MM.1S (cell line): ENCODE results near the gene CENPH.

ENCODE experiments used
- DNase-seq: peaks from one replicate; pipeline ENCODE4 v3.0.0-alpha.2; 2015
- H2AFZ ChIP-seq: fragments of 300-600 bp; sonication (generic); 2 replicates; pipeline ENCODE4 v1.6.0; 2016; ENCODE audit warnings: antibody characterized with exemption, low read length
- H3F3A ChIP-seq: fragments of 300-600 bp; sonication (generic); 2 replicates; pipeline ENCODE4 v1.6.1; 2016; ENCODE audit warnings: mild to moderate bottlenecking, antibody characterized with exemption, low read length, moderate library complexity, mixed read lengths; ENCODE audit not compliant: insufficient read depth
- H3K27ac ChIP-seq: fragments of 300-600 bp; sonication (generic); 2 replicates; pipeline ENCODE4 v1.5.1; 2016; ENCODE audit warnings: mild to moderate bottlenecking, low read length
- H3K27me3 ChIP-seq: fragments of 300-600 bp; sonication (generic); replicated peaks from 2 replicates; pipeline ENCODE4 v1.6.0; 2016; ENCODE audit warnings: low read length; ENCODE audit not compliant: insufficient read depth
- H3K36me3 ChIP-seq: fragments of 300-600 bp; sonication (generic); replicated peaks from 2 replicates; pipeline ENCODE4 v1.6.1; 2016; ENCODE audit warnings: mild to moderate bottlenecking, low read length, mixed read lengths; ENCODE audit not compliant: insufficient read depth
- H3K4me1 ChIP-seq: fragments of 300-600 bp; sonication (generic); 2 replicates; pipeline ENCODE4 v1.6.1; 2016; ENCODE audit warnings: low read length, mixed read lengths
- H3K4me2 ChIP-seq: fragments of 300-600 bp; sonication (generic); 2 replicates; pipeline ENCODE4 v1.6.0; 2016; ENCODE audit warnings: low read depth, low read length
- H3K4me3 ChIP-seq: fragments of 300-600 bp; sonication (generic); 2 replicates; pipeline ENCODE4 v1.5.1; 2016; ENCODE audit warnings: low read length, mixed read lengths
- H3K79me2 ChIP-seq: fragments of 300-600 bp; sonication (generic); 2 replicates; pipeline ENCODE4 v1.6.1; 2016; ENCODE audit warnings: mixed run types, low read length, mixed read lengths
- H3K9ac ChIP-seq: fragments of 300-600 bp; sonication (generic); 2 replicates; pipeline ENCODE4 v1.6.1; 2016; ENCODE audit warnings: low read length, mixed read lengths
- H3K9me2 ChIP-seq: fragments of 300-600 bp; sonication (generic); replicated peaks from 2 replicates; pipeline ENCODE4 v1.6.1; 2016; ENCODE audit warnings: mild to moderate bottlenecking, low read length, mixed read lengths; ENCODE audit not compliant: insufficient read depth
- H3K9me3 ChIP-seq: fragments of 300-600 bp; sonication (generic); replicated peaks from 2 replicates; pipeline ENCODE4 v1.6.1; 2016; ENCODE audit warnings: mild to moderate bottlenecking, low read length, mixed read lengths; ENCODE audit not compliant: insufficient read depth
- H4K20me1 ChIP-seq: fragments of 300-600 bp; sonication (generic); 2 replicates; pipeline ENCODE4 v1.6.1; 2016; ENCODE audit warnings: mild to moderate bottlenecking, low read length, moderate library complexity, mixed read lengths; ENCODE audit not compliant: insufficient read depth
- EZH2 ChIP-seq: fragments of 300-600 bp; sonication (generic); optimal IDR thresholded peaks from 2 replicates; pipeline ENCODE3; 2017; ENCODE audit warnings: low read depth, mild to moderate bottlenecking, antibody characterized with exemption, low read length, mixed read lengths
- EZH2phosphoT487 ChIP-seq: fragments of 300-600 bp; sonication (generic); IDR thresholded peaks from 2 replicates; pipeline ENCODE4 v1.6.1; 2018; ENCODE audit warnings: antibody characterized with exemption, low read length
- TF ChIP-seq, protein P1 (sequence below): fragments of 300-600 bp; sonication (generic); IDR thresholded peaks from 2 replicates; pipeline ENCODE4 v1.5.1; 2016; ENCODE audit warnings: antibody characterized with exemption, low read length, mixed read lengths

Gene CENPH

DNA sequence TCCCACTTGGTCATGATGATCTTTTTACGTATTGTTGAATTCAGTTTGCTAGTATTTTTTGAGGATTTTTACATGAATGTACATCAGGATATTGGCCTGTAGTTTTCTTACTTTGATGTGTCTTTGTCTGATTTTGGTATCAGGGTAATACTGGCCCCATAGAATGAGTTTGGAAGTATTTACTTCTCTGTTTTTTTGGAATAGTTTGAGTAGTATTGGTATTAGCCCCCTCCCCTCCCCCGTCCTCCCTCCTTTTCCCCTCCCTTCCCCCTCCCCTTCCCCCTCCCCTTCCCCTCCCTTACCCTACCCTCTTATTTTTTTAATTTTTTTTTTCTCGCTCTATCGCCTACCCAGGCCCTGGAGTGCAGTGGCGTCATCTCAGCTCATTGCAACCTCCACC, 55.6 kb downstream of the CENPH start:
- Histone ChIP-seq H4K20me1 (no peaks in the 10 kb centered on the region), H3K27me3 (no peaks in the 10 kb centered on the region), H3K9me3 (no peaks in the 10 kb centered on the region), H3K4me2 (no peak overlapping the region), H3K9ac (no peak overlapping the region), H3K4me3 (no peak overlapping the region), H2AFZ (no peak overlapping the region), H3K4me1 (no peaks in the 10 kb centered on the region), H3K79me2 (peaks cover 89% of the 10 kb centered on the region), H3K36me3 (no peaks in the 10 kb centered on the region), H3K27ac (no peak overlapping the region), H3K9me2 (no peaks in the 10 kb centered on the region), H3F3A (no peaks in the 10 kb centered on the region)
- no peak for DNase-seq
- TF ChIP-seq, protein P1, sequence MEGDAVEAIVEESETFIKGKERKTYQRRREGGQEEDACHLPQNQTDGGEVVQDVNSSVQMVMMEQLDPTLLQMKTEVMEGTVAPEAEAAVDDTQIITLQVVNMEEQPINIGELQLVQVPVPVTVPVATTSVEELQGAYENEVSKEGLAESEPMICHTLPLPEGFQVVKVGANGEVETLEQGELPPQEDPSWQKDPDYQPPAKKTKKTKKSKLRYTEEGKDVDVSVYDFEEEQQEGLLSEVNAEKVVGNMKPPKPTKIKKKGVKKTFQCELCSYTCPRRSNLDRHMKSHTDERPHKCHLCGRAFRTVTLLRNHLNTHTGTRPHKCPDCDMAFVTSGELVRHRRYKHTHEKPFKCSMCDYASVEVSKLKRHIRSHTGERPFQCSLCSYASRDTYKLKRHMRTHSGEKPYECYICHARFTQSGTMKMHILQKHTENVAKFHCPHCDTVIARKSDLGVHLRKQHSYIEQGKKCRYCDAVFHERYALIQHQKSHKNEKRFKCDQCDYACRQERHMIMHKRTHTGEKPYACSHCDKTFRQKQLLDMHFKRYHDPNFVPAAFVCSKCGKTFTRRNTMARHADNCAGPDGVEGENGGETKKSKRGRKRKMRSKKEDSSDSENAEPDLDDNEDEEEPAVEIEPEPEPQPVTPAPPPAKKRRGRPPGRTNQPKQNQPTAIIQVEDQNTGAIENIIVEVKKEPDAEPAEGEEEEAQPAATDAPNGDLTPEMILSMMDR: no peak
- TF ChIP-seq EZH2phosphoT487 (no peak), EZH2 (no peak)

DNA sequence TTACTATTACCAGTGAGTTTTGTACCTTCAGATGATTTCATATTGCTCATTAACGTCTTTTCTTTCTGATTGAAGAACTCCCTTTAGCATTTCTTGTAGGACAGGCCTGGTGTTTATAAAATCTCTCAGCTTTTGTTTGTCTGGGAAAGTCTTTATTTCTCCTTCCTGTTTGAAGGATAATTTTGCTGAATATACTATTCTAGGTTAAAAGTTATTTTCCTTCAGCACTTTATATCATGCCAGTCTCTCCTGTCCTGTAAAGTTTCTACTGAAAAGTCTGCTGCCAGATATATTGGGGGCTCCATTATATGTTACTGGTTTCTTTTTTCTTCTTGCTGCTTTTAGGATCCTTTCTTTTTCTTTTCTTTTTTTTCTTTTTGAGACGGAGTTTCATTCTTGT, 58.6 kb downstream of the CENPH start:
- Histone ChIP-seq H3F3A (no peaks in the 10 kb centered on the region), H3K27ac (no peak overlapping the region), H3K9ac (no peak overlapping the region), H3K9me3 (no peaks in the 10 kb centered on the region), H3K79me2 (peaks cover 77% of the 10 kb centered on the region), H4K20me1 (no peaks in the 10 kb centered on the region), H3K4me3 (no peak overlapping the region), H3K4me1 (no peaks in the 10 kb centered on the region), H3K36me3 (no peaks in the 10 kb centered on the region), H3K4me2 (no peak overlapping the region), H3K9me2 (no peaks in the 10 kb centered on the region), H2AFZ (no peak overlapping the region), H3K27me3 (no peaks in the 10 kb centered on the region)
- TF ChIP-seq EZH2phosphoT487 (no peak), EZH2 (no peak)
- TF ChIP-seq, protein P1: no peak
- DNase-seq: no peak

DNA sequence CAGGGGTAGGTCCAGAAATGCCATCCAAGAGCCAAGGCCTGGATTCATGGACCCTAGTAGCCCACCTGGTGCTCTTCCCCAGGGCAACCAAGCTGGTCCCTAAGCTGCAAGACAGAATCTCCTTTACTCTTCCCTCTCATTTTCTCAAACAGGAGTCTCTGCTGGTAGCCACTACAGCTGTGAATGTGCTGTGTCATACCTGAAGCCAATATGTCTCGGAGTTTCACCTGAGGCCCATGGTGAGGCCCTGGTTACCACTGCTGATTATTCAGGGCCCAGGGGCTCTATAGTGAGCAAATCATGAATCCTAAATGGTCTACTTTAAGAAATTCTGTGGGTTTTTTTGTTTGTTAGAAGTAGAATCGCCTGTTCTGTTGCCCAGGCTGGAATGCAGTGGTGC, 61.2 kb downstream of the CENPH start:
- Histone ChIP-seq H3K27ac (no peak overlapping the region), H3K4me3 (no peak overlapping the region)

More for the DNA sequence above, 61.2 kb downstream of the CENPH start:
- no peak overlapping the region for H3K4me2 ChIP-seq
- H3K9me2 ChIP-seq: no peaks in the 10 kb centered on the region
- peaks cover 53% of the 10 kb centered on the region for H3K79me2 ChIP-seq
- H2AFZ ChIP-seq: no peak overlapping the region
- no peaks in the 10 kb centered on the region for H3K27me3 ChIP-seq
- H4K20me1 ChIP-seq: no peaks in the 10 kb centered on the region
- no peak overlapping the region for H3K9ac ChIP-seq
- no peaks in the 10 kb centered on the region for H3K9me3 ChIP-seq
- H3K4me1 ChIP-seq: no peaks in the 10 kb centered on the region
- H3F3A ChIP-seq: no peaks in the 10 kb centered on the region
- no peak for DNase-seq
- no peaks in the 10 kb centered on the region for H3K36me3 ChIP-seq
- TF ChIP-seq EZH2: no peak
- no peak for TF ChIP-seq EZH2phosphoT487
- TF ChIP-seq, protein P1: no peak
